ENCODE data around the gene PLA2G1B. TPM values are rescaled to one million over a fixed set of nuclear protein-coding genes. Genes with fewer than 3 reads are reported as not detected.
A peak's percentile ranks its signal among the peaks of the same experiment; 100 is the strongest.

The PLA2G1B gene
- total and polyA plus RNA-seq, 9 of the 15 experiments (the other 6 are each of a cell fraction or from before 2014, with no cell fraction given): 1.4 TPM; not detected in 8

DNA sequence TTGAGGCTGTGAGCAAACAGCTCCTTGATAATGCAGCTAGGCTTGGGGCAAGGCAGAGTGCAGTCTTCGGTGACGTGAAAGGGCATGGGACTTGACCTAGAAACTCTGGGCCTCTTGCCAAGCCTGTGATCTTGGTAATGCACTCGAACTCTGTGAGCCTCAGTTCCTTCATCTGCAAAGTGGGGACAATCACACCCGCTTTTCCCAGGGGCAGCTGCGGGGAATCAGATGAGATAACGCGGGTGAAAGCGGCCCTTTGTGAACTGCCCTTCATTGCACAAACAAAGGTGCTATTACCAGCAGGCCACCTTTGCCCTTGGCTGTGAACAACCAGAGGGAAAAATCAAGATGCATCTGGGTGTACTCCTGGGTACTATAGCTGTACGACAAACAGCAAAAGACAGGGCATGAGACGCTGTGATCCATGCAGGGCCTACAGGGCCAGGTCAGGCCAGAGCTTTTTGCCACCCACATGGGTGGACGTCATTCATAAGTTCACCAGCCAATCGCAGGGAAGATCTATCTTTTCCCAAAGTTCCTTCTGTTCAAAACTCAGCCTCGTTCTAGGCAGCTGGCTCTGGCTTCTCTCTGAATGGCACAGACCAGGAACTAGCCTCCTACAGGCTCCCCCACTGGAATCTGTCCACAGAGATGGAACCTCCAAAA, 38.2 kb upstream of the PLA2G1B start:
- ChIA-PET CTCF (ENCODE audit: low intra/inter-chr PET ratio) (no interaction called here), POLR2A (interaction anchor here (0.6 to 3.0 kb wide), 2 partner anchors 9 to 529 kb away, joined by 3 to 12 read pairs; no protein-coding TSS in a partner anchor)
- no peak overlapping the region for H3K9ac ChIP-seq (ENCODE audit: insufficient read depth in 1 of 2, low read depth in 2 of 2, low read length in 2 of 2)
- H3K4me3 ChIP-seq: no peak overlapping the region
- ATAC-seq: no peak
- TF ChIP-seq KDM1A (IDR thresholded peaks at IDR 0.05) (peak; percentile 56 to 61; a peak in 1 of 4 replicates), RCOR1 (IDR thresholded peaks at IDR 0.05; ENCODE audit: borderline replicate concordance in 1 of 2, low read depth in 2 of 2, low read length in 2 of 2) (0 out of 4 replicates have a peak, but pooled peaks of 1 of the 2 experiments have one; percentile 12), ESRRA (IDR thresholded peaks at IDR 0.05; ENCODE audit: borderline replicate concordance, low read depth) (peak; percentile 41; the same call in 1 of the 2 replicates), TEAD4 (IDR thresholded peaks at IDR 0.05; ENCODE audit: low read length) (no peak), TEAD4 (CRISPR knock-in tag; IDR thresholded peaks at IDR 0.05; ENCODE audit: borderline replicate concordance) (no peak), BCOR (IDR thresholded peaks at IDR 0.05) (peak; percentile 78), TRIM24 (IDR thresholded peaks at IDR 0.05) (no peak), RBM25 (IDR thresholded peaks at IDR 0.05; ENCODE audit: low read depth, low read length, severe bottlenecking) (peak; percentile 66), NFIC (IDR thresholded peaks at IDR 0.05) (peak; percentile 80)
- H3K27ac ChIP-seq (ENCODE audit: extremely low read depth, low read depth, low read length): no peak overlapping the region
- WGBS (ENCODE audit: insufficient coverage, low coverage, missing lambda C conversion rate): 2% methylated on average over 13 of the region's 13 CpGs
- peaks cover 0 to 30% of the 10 kb centered on the region in 2 experiments; a peak in 2 of 5 replicates for H3K4me1 ChIP-seq (replicated peaks in 1 of 2; ENCODE audit: control insufficient read depth in 2 of 2, insufficient read depth in 2 of 2, low read length in 2 of 2)
- peaks cover 54 to 80% of the 10 kb centered on the region in 2 experiments for H3K27me3 ChIP-seq (ENCODE audit: control insufficient read depth in 2 of 2, insufficient read depth in 2 of 2, low read length in 2 of 2)
- peaks cover 30% of the 10 kb centered on the region for H4K20me1 ChIP-seq (replicated peaks; ENCODE audit: control insufficient read depth, insufficient read depth, low read length)
- no peaks in the 10 kb centered on the region for H3K9me3 ChIP-seq (replicated peaks; ENCODE audit: control insufficient read depth, insufficient read depth, low read depth, low read length)
- no peaks in the 10 kb centered on the region for H3K36me3 ChIP-seq (ENCODE audit: control insufficient read depth, insufficient read depth, low read length)
- H3K79me2 ChIP-seq (ENCODE audit: control insufficient read depth, insufficient read depth, low read length): no peaks in the 10 kb centered on the region
- H2AFZ ChIP-seq (ENCODE audit: low read depth, low read length): no peak overlapping the region
- H3K4me2 ChIP-seq (ENCODE audit: insufficient read depth, low read length): no peak overlapping the region
- no TSS peak for BruUV-seq (replicated peaks)
- DNase-seq (ENCODE audit: extremely low read depth in 1 of 4, low spot score in 3 of 4): peak in 1 of 4 experiments; percentile 51
- FAIRE-seq: peak; percentile 51
- in situ Hi-C loops (cut with MboI): no loop called here
- intact Hi-C loops (cut with micrococcal nuclease): no loop called here
- H3K9me1 ChIP-seq (ENCODE audit: control insufficient read depth, insufficient read depth, low read length): peaks cover 6% of the 10 kb centered on the region

Data from K562 (cell line).